Measurements from ENCODE around the gene PSMD8.
"Not testable (repeated sequence)": the region's sequence is repeated elsewhere in the genome, so short reads cannot be mapped to it uniquely, and the experiment has no call there.

Gene PSMD8

DNA sequence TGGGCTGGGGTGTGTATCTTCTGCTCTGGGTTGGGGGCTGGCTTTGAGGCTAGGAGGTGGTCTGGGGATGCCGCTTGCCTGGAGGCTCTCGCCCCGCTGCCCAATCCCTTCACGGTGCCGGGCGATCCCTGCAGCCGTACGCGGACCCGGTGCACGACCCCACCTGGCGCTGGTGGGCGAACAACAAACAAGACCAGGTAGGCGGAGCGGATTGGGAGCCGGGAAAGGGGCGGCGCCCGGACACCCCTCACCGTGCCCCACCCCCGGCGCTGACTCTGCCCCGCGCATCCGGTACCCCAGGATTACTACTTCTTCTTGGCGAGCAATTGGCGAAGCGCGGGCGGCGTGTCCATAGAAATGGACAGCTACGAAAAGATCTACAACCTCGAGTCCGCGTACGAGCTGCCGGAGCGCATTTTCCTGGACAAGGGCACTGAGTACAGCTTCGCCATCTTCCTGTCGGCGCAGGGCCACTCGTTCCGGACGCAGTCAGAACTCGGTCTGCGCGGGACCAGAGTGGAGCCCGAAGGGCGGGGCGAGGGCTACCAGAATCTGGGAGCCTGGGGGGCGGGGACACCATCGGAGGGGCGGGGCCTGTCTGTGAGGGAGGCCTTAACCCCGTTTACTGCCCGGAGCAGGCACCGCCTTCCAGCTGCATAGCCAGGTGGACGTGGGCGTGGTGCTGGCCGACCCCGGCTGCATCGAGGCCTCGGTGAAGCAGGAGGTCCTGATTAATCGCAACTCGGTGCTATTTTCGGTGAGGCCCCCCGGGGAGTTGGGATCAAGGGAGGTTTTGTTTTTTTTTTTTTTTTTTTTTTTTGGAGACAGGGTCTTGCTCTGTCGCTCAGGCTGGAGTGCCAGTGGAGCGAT is 12.1 kb upstream of the PSMD8 start:
- no peak for DNase-seq

DNA sequence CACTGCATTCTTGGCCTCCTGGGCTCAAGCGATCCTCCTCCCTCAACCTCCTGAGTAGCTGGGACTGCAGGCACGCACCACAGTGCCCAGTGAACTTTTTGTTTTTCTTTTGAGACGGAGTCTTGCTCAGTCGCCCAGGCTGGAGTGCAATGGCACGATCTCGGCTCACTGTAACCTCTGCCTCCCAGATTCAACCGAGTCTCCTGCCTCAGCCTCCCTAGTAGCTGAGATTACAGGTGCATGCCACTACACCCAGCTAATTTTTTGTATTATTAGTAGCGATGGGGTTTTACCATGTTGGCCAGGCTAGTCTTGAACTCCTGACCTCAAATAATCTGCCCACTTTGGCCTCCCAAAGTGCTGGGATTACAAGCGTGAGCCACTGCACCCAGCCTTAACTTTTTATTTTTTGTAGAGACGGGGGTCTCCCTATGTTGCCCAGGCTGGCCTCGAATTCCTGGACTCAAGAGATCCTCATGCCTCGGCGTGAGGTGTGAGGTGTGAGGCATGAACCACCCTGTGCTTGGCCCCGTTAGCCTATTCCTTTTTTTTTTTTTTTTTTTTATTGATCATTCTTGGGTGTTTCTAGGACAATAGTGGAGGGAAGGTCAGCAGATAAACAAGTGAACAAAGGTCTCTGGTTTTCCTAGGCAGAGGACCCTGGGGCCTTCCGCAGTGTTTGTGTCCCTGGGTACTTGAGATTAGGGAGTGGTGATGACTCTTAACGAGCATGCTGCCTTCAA is 11.3 kb upstream of the PSMD8 start:
- not testable (repeated sequence) for DNase-seq

DNA sequence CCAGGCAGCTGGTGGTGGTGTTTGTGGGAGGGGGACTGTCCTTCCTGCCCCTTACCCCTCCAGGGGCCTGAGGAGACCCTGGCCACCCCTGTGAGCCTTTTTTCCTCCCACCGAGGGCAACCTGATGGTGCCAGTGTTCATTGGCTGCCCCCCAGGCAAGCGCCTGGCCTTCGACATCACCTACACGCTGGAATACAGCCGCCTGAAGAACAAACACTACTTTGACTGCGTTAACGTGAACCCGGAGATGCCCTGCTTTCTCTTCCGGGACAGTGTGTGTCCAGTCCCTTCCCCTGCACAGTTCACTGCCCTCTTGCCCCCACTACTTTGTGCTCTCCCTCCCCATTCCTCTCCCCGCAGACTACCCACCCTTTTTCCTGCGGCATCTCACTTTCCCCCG is 7.3 kb upstream of the PSMD8 start:
- DNase-seq: no peak

DNA sequence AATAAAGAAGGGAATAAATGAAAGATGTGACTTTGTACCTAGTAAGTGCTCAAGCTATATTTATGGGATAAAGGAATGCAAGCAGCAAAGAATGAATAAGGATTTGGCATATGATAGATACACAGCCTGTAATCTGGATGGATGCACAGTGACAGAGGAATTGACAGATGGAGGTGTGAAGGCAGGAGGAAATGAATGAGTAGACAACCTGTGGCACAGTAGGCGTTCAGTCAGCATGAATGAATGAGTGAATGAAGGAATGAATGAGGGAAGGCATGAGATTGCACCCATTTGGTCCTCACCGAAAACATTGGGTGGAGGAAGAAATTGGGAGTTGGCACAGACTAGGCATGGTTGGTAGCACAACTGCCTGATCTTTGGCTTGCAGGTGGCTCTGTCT is 4.8 kb upstream of the PSMD8 start:
- DNase-seq: no peak

DNA sequence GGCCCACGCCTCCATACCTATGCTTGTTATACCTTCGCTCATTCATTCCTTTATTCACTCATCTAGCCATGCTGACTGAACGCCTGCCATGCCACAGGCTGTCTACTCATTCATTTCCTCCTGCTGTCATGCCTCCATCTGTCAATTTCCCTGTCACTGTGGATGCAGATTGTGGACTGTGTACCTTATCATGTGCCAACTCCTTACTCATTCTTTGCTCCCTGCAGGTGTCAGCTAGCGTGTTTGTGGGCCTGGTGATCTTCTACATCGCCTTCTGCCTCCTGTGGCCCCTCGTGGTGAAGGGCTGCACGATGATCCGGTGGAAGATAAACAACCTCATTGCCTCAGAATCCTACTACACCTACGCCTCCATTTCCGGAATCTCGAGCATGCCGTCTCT is 4.1 kb upstream of the PSMD8 start:
- no peak for DNase-seq

DNA sequence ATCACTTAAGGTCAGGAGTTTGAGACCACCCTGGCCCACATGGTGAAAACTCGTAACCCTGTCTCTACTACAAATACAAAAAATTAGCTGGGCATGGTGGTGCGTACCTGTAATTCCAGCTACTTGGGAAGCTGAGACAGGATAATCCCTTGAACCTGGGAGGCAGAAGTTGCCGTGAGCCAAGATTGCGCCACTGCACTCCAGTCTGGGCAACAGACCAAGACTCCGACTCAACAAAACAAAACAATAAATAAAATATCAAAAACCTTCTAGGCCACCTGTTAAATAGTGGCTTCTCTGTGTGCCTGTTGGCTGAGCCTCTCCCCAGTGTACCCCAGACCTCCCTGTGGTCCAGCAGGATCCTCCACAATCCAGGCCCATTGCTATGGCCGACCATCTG is 3.3 kb upstream of the PSMD8 start:
- DNase-seq: no peak

DNA sequence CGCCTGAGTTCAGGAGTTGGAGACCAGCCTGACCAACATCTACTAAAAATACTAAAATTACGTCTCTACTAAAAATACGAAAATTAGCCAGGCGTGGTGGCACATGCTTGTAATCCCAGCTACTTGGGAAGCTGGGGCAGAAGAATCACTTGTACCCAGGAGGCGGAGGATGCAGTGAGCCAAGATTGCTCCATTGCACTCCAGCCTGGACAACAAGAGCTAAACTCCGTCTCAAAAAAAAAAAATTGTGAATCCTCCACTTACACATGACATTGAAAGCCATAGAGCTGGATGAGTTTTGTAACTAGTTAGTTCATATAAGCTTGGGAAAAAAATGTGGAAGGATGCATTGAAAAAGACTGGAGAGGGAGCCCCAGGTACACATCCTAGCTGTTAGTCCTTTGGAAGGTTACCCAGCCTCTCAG is 452 bp upstream of the PSMD8 start:
- no peak for DNase-seq

DNA sequence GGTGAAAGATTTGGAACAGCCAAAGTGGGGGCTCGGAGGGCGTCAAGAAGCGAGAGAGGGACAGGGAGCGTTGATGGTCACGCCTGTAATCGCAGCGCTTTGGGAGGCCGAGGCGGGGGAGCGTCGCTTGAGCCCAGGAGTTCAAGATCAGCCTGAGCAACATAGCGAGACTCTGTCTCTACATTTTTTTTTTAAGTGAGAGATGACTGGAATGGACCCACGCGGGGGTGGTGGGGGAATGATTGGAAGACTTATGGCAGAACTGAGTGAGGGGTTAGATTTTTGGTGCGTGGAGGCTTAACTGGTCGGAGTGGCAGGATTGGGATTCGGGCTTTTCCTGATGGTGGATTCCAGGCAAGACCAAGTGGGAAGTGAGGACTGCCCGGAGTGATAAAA is 725 bp downstream of the PSMD8 start:
- no peak for DNase-seq

DNA sequence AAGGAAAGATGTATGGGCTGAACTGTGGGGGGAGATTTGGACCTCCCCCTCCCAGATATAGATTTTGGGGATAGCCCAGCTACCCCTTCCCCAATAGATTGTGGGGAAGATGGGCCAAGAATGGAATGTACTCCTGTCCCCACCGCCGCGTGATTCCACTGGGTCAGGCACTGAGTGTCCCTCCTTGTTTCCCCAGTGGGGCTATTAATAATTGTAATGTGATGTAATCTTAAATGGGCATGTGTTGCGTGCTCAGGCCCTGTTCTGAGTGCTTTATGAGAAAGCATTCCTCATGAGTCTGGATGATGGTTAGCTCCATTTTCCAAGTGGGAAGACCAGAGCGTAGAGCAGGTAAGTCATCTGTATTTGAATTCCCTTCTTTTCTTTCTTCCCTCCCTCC is 1.4 kb downstream of the PSMD8 start:
- no peak for DNase-seq

DNA sequence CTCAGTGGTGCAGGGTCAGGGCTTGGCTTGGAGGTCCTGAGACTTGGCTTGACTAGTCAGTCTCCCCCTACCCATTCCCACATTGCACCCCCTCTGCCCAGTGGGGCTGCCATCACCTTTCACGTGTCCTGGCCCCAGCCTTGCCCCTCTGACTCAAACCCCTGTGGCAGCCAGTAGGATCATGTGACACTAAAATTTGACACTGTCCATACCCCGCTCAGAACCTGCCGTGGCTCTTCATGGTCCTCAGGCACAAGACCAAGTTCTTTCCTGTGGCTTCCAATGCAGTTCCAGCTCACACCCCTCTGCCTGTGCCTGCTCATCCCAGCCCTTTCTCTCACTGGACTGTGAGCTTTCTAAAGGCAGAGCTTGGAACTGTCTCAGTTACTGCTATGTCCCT is 2.2 kb downstream of the PSMD8 start:
- DNase-seq: no peak

DNA sequence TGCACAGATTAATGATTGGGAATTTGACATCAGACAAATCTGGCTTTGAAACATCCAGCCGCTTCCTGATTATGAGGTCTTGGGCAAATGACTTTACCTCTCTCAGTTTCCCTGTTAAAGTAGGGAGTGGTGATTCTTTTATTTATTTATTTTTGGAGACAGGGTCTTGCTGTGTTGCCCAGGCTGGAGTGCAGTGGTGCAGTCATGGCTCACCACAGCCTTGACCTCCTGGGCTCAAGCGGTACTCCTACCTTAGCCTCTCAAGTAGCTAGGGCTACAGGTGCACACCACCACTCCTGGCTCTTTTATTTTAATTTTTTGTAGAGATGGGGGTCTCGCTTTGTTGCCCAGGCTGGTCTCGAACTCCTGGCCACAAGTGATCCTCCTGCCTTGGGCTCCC is 2.7 kb downstream of the PSMD8 start:
- no peak for DNase-seq

DNA sequence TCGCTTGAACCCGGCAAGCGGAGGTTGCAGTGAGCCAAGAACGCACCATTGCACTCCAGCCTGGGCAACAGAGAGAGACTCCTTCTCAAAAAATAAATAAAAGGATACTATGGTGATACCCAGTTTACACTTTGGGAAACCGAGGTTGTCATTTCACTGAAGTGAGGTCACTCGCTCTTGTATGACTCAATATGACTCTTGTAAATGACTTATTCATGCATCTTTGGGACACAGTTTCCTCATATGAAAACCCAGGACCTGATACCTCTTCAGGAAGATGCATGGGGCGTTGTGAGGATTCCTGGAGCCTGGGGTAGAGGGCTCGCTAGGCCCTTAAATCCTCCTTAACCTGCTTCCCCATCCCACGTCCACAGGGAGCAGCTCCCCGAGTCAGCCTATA is 4.5 kb downstream of the PSMD8 start:
- DNase-seq: no peak

DNA sequence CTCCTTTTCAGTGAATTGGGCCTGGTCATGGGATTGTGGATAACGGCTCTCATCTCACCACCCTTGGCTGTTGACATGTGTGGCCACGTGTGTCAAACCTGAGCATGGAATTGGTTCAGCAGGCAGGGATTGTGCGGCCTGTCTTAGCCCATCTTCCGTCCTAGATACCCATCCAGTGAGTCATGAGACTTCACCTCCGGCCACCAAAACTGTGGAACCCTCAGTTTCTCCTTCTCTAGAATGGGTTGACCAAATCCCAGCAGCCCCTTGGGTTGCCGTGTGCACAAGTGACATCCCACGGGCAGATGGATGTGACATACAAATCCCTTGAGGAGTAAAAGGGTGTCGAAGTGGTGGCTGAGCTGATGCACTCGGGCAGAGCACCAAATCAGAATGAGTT is 6.8 kb downstream of the PSMD8 start:
- no peak for DNase-seq

DNA sequence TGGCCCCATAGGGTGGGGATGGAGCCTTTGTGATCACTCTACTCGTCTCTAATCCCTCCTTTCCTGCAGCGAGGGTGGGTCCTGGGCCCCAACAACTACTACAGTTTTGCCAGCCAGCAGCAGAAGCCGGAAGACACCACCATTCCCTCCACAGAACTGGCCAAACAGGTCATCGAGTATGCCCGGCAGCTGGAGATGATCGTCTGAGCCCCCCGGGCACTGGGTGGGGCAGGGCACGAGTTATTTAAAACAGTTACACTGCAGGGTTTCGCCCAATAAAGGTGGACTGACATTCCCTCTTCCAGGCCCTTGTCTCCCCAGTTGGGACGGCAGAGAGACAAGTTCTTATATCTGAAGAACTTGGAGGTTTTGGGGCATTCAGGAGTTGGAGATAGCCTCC is 8.8 kb downstream of the PSMD8 start:
- no peak for DNase-seq

DNA sequence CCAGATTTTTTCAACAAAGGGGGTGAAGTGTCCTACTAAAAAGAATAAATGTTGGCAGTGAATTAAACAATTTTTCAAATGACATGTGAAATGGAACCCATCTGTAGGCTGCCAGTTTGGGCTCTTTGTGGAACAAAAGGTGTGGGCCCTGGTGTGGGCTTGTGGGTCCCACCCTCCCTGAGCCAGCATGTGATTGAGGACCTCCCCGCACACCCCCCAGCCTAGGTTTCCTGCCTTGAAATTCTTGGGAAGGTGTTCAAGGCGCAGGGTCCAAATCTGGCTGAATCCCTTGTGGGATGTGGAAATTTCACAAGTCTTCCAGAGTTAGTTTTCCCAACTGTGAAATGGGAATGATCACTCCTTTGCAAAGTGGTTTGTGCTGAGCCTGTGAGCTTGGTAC is 9.4 kb downstream of the PSMD8 start:
- DNase-seq: no peak

DNA sequence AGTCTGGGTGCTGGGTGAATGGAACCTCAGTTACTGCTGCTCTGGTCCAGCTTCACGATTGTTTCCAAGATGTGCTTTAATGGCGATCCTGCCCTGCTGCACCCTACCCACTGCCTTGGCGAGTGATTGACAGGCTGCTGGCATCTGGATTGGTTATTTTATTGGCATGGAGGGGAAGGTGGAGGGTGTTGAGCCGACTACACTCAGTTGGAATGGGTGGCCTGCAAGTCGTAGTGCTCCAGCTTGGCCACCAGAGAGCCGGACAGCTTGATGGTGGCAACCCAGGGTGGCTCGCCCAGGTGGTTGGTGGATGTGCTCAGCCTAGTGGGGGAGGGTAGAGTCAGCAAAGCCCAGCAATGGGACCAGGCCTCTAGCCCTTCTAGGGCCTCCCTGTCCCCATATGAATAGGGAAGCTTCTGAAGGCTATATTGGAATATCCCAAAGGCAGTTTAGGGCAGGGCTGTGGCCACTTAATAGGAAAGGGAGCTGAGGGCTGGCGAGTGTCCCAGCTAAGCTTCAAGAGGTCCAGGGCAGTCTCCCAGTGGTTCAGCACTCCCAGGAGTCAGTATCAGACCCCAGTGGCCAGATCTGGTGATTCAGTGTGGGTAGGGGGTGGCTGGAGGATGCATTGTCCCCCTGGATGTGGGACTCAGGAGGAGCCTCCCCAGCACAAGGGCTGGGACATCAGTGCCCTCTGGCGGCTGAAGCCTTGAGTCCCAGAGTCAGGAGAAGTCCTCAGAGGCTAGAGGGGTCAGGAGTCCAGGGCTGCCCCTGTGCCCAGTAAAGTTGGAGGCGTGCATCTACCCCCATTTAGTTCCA is 10.0 kb downstream of the PSMD8 start:
- DNase-seq: no peak

DNA sequence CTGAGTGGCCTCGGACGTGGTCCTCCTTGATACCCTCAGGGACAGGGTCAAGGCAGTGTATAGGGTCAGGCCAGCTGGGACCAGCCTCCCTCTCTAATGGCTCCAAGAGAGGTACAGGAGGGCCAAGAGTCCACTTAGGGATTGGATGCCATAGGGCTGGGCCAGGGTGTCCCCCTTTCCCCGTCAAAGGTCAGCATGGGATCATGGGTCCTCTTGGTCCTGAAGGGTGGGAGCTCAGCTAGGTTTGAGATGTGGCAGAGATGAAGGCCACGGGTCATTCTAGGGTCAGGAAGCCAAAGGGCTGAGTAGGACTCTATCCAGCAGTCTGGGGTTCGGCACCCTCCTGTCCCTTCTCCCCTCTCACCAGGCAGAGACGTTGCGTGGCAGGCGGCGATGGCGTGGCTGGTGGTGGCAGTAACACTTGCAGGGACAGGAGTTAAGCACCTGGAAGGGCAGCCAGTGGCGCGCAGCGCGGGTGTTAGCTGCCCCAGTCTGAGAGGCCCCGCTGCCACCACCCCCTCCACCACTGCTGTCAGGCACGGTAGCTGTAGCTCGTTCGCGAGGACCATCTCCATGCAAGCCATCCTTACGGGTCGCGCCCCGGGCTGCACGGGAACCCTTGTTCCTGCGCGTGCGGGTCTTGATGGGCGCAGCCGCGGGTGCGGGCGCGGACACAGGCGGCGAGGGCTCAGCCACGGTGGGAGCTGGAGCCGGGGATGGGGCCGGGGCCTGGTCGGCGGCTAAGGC is 10.9 kb downstream of the PSMD8 start:
- DNase-seq: no peak

DNA sequence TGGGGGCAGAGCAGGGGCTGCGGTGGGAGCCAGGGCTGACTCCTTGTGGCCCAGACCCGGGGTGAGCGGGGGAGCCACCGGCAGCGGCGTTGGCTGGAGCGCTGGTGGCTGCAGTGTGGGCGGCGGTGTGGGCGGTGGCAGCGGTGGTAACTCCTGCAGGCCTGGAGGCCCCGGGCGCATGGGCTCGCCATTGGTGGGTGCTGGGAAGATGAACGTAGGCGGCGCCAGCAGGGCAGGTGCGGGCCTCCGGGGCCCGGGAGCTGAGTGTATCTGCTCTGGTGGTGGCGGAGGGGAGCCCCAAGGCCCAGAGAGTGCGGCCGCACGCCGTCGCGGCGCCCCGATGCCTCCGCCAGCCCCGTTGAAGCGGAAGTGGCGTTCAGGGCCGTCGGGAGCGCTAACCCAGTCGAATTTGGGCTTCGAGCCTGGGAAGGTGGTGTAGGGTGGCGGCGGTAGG is 11.5 kb downstream of the PSMD8 start:
- no peak for DNase-seq

DNA sequence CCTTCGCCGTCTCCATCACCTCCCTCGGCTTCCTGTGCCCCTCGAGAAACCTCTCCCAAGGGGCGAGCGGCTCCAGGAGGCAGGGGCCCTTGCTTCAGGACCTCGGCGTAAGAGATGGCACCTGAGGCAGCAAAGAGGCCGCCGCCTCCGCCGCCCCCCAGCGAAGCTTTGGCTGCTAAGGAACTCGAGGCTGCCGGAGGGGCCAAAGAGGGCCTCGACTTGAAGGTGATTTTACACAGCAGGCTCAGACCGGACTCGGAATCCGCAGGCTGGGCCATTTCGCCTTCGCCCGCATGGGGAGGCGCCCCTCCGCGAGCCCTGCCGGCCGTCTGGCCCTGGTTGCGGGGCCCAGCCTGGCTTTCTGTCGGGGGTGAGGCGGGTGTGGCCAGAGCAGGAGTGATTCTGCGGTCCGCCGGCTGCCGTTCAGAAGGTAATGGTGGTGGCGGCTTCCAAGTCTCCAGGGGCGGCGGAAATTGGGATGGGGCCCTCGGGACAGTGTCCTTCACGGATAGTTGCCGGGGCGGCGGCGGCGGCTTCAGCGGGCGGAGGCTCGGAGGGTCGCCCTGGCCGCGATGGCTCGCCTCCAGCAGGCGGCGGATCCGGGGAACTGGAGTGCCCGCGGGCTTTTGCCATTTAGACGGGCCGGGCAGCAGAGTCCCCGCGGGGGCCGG is 12.1 kb downstream of the PSMD8 start:
- no peak for DNase-seq

DNA sequence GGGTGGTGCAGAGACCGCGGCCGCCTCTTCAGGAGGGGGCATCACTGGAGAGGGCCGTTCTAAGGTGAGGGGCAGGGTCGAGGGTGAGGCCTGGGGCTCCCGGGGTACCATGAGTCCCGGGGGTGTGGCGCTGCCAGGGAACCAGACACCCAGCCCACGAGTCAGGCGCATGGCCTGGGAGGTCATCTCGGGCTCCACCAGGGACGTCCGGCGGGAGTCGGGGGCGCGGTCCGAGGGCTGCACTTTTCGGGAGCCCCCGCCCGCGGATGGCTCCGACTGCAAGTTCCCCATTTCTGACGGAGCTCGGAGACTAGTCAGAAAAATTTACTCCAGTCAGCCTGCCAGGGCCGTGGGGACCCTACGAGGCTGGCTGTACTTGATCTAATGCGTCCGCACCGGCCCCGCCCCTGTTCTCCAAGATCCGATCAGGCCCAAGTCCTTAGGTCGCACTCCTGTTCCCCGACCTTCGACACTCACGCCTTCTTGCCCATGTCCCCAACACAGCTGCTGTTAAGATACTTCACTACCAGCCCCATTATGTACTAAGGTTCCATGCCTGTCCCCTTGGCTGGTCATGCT is 12.7 kb downstream of the PSMD8 start:
- no peak for DNase-seq

DNA sequence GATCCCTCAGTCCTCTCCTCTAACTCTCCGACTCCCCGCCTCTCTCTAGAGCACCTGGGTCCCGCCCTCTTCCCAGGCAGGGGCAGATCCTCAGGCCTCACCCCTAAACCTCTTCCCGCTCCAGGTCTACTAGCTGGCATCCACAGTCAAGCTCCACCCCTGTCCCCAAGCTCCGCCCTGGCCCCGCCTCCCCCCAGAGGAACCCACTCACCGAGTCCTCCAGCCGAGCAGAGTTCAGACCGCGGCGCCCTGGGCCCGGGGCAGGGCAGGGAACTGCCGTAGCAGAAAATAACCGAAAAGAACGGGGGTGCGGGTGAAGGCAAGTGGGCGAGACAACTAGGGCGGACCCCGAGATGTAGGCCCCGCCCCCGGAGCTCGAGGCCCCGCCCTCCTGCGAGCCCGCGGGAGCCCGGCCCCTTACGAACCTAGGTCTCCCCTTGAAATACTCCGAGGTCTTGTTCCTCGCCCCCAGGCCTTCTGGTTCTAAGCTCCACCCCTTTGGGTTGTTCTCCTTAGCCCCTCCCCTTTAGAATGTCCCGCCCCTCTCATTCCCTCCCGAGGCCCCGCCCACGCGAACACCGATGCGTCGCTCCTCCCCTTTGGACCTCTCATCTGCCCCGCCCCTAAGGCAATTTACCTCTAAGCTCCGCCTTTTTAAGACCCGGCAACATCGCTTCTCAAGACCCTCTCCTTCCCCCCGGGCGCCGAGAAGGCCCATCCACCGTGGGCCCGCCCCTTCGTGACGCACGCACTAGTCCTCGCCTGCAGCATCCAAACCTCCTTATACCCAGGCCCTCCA is 13.4 kb downstream of the PSMD8 start, which contains the start of gene GGN:
Gene GGN (minus strand): TSS at position 485 of the 799 bp plus-strand sequence. CDS start 773 bp downstream, outside the sequence.
- no peak for DNase-seq

Measured in NK-92 treated with Interleukin-12 subunit alpha and Interleukin-12 subunit beta, amount 100 ng/mL, for 24 hours (cell line).